DOHH2 (cell line): ENCODE results near the gene SPECC1L.

Experiments used
- EZH2phosphoT487 ChIP-seq: fragments of 200-600 bp; sonication (generic); IDR thresholded peaks from 2 replicates; pipeline ENCODE4 v1.6.1; 2017; ENCODE audit warnings: borderline replicate concordance, mild to moderate bottlenecking, antibody characterized with exemption, low read length, moderate library complexity, mixed read lengths
- TF ChIP-seq, protein P1 (sequence below): fragments of 200-600 bp; sonication (generic); IDR thresholded peaks from one replicate; pipeline ENCODE4 v1.5.1; 2014; ENCODE audit warnings: antibody characterized with exemption, mild to moderate bottlenecking, low read depth, low read length; ENCODE audit not compliant: poor library complexity, severe bottlenecking

DNA sequence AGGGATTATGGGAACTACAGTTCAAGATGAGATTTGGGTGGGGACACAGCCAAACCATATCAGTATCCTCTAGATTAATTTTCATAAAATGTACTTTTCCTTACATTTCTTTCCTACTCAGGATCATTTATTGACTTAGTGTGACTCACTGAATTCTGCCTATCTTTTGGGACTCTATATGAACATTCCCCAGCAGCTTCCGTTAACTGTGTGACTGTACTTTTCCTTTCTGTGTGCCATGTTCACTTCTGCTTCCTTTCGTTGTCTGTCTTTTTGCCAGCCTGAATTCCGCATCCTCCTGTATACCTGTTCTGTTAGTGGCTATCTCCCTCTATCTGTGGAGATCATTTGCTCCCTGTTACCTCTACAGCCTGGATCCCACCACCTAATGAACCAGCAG is 48.8 kb downstream of the SPECC1L start:
- TF ChIP-seq, protein P1, sequence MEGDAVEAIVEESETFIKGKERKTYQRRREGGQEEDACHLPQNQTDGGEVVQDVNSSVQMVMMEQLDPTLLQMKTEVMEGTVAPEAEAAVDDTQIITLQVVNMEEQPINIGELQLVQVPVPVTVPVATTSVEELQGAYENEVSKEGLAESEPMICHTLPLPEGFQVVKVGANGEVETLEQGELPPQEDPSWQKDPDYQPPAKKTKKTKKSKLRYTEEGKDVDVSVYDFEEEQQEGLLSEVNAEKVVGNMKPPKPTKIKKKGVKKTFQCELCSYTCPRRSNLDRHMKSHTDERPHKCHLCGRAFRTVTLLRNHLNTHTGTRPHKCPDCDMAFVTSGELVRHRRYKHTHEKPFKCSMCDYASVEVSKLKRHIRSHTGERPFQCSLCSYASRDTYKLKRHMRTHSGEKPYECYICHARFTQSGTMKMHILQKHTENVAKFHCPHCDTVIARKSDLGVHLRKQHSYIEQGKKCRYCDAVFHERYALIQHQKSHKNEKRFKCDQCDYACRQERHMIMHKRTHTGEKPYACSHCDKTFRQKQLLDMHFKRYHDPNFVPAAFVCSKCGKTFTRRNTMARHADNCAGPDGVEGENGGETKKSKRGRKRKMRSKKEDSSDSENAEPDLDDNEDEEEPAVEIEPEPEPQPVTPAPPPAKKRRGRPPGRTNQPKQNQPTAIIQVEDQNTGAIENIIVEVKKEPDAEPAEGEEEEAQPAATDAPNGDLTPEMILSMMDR = no peak
- no peak for TF ChIP-seq EZH2phosphoT487
